ENCODE data around the gene NFKB2.

GRCh38 chr10:102435529-102436233, 40.2 kb downstream of the NFKB2 start:
- TF ChIP-seq POLR2AphosphoS5 (IDR thresholded peaks at IDR 0.05; ENCODE audit: insufficient read depth in 1 of 2, low read depth in 1 of 2) (no peak), CTCF (IDR thresholded peaks at IDR 0.05) (no peak), POLR2A (IDR thresholded peaks at IDR 0.05) (no peak)

All from vagina (tissue), 2 donors.